Vagina (tissue), 2 donors: ENCODE data around the gene PFKL. TPM values are rescaled to one million over a fixed set of nuclear protein-coding genes. Genes with fewer than 3 reads are reported as not detected.

Experiments
- DNase-seq, 2 donors: peaks; one replicate each; pipeline ENCODE4 v3.0.0-alpha.2; 2017; ENCODE audit errors: extremely low spot score in 2 of 2
- H3K27ac ChIP-seq: fragments of 200-600 bp; sonication (generic); one replicate; pipeline ENCODE4 v1.5.1; 2019
- H3K27me3 ChIP-seq: fragments of 200-600 bp; sonication (generic); one replicate; pipeline ENCODE4 v1.5.1; 2019
- H3K36me3 ChIP-seq, 2 donors: fragments of 200-600 bp; sonication (generic); one replicate each; pipeline ENCODE4 v1.5.1; 2017 to 2019
- H3K4me1 ChIP-seq: fragments of 200-600 bp; sonication (generic); one replicate; pipeline ENCODE4 v1.5.1; 2019
- H3K4me3 ChIP-seq, 2 donors: fragments of 200-600 bp; sonication (generic); 1 replicate in 1 of 2; 2 replicates in 1 of 2; pipeline ENCODE4 v1.5.1; 2016 to 2019
- H3K9me3 ChIP-seq: fragments of 200-600 bp; sonication (generic); one replicate; pipeline ENCODE4 v1.5.1; 2019
- CTCF ChIP-seq, 3 experiments: fragments of 450-650 bp in 2 of 3; fragments of 200-600 bp in 1 of 3; sonication (generic) in 1 of 3; IDR thresholded peaks; one replicate each; pipeline ENCODE4 v1.5.1; 2017 to 2019; ENCODE audit warnings: antibody characterized with exemption in 3 of 3, mild to moderate bottlenecking in 2 of 3, moderate library complexity in 2 of 3
- POLR2A ChIP-seq, 2 donors: fragments of 450-650 bp; IDR thresholded peaks; one replicate each; pipeline ENCODE4 v1.6.1; 2017; ENCODE audit warnings: antibody characterized with exemption in 2 of 2, mild to moderate bottlenecking in 2 of 2, moderate library complexity in 2 of 2
- POLR2AphosphoS5 ChIP-seq, 2 donors: sonication (generic); formaldehyde crosslinking; IDR thresholded peaks; one replicate each; pipeline ENCODE4 v1.9.0; 2017; ENCODE audit warnings: antibody characterized with exemption in 2 of 2, mild to moderate bottlenecking in 2 of 2, low read depth in 1 of 2; ENCODE audit not compliant: insufficient read depth in 1 of 2
- intact Hi-C: fragments of 100-400 bp; cut with DNase I; formaldehyde crosslinking; loops from one replicate; pipeline ENCODE4 v1.15.1; 2023
- total RNA-seq: library from RNA; depleted of rRNA; stranded (reverse); fragments of >200 nt; gene quantifications from one replicate; pipeline ENCODE4 v1.2.3, GENCODE V29; 2016

PFKL gene
- total RNA-seq, 1 donor from 2014 or later, result 79.1 TPM

GRCh38 chr21:44333509-44334328, 33.9 kb downstream of the PFKL start:
- Histone ChIP-seq H3K4me3 (no peak overlapping the region), H3K4me1 (peaks cover 18% of the 10 kb centered on the region), H3K27ac (no peak overlapping the region), H3K27me3 (no peaks in the 10 kb centered on the region), H3K9me3 (no peaks in the 10 kb centered on the region), H3K36me3 (peaks cover 0 to 9% of the 10 kb centered on the region in 2 donors)
- TF ChIP-seq CTCF (IDR thresholded peaks at IDR 0.05), result no peak
- TF ChIP-seq POLR2A (IDR thresholded peaks at IDR 0.05), result no peak
- TF ChIP-seq POLR2AphosphoS5 (IDR thresholded peaks at IDR 0.05; ENCODE audit: insufficient read depth in 1 of 2, low read depth in 1 of 2), result no peak
- intact Hi-C loops, result loop anchor here (10.0 kb wide), 2 partner anchors 471 to 541 kb away; partner anchors contain the start of genes PTTG1IP and UBE2G2
- no peak for DNase-seq

GRCh38 chr21:44334329-44335030, 34.6 kb downstream of the PFKL start:
- H3K4me1 ChIP-seq, result peaks cover 19% of the 10 kb centered on the region
- H3K27ac ChIP-seq, result no peak overlapping the region
- no peak for DNase-seq
- no peak for TF ChIP-seq POLR2A (IDR thresholded peaks at IDR 0.05)
- TF ChIP-seq POLR2AphosphoS5 (IDR thresholded peaks at IDR 0.05; ENCODE audit: insufficient read depth in 1 of 2, low read depth in 1 of 2), result no peak
- no peak for TF ChIP-seq CTCF (IDR thresholded peaks at IDR 0.05)
- no peaks in the 10 kb centered on the region for H3K27me3 ChIP-seq
- H3K4me3 ChIP-seq, result no peak overlapping the region
- H3K36me3 ChIP-seq, result peaks cover 0 to 9% of the 10 kb centered on the region in 2 donors
- no peaks in the 10 kb centered on the region for H3K9me3 ChIP-seq
- intact Hi-C loops, result loop anchor here (10.0 kb wide), 2 partner anchors 470 to 540 kb away; partner anchors contain the start of genes PTTG1IP and UBE2G2

GRCh38 chr21:44335266-44336059, 35.6 kb downstream of the PFKL start:
- intact Hi-C loops, result loop anchor here (10.0 kb wide), 2 partner anchors 469 to 539 kb away; partner anchors contain the start of genes PTTG1IP and UBE2G2
- TF ChIP-seq POLR2AphosphoS5 (IDR thresholded peaks at IDR 0.05; ENCODE audit: insufficient read depth in 1 of 2, low read depth in 1 of 2), result no peak
- TF ChIP-seq CTCF (IDR thresholded peaks at IDR 0.05), result no peak
- no peak for TF ChIP-seq POLR2A (IDR thresholded peaks at IDR 0.05)
- Histone ChIP-seq H3K4me1 (peaks cover 29% of the 10 kb centered on the region), H3K36me3 (peaks cover 0 to 9% of the 10 kb centered on the region in 2 donors), H3K4me3 (no peak overlapping the region), H3K27me3 (no peaks in the 10 kb centered on the region), H3K27ac (no peak overlapping the region), H3K9me3 (no peaks in the 10 kb centered on the region)
- DNase-seq, result no peak

- intact Hi-C loops, result loop anchor here (10.0 kb wide), 2 partner anchors 467 to 537 kb away; partner anchors contain the start of genes PTTG1IP and UBE2G2
- H3K27ac ChIP-seq, result peak overlapping the region; percentile 90
- H3K36me3 ChIP-seq, result peaks cover 0 to 9% of the 10 kb centered on the region in 2 donors
- DNase-seq, result no peak
- no peaks in the 10 kb centered on the region for H3K27me3 ChIP-seq
- peaks cover 29% of the 10 kb centered on the region for H3K4me1 ChIP-seq
- H3K9me3 ChIP-seq, result no peaks in the 10 kb centered on the region
- H3K4me3 ChIP-seq, result no peak overlapping the region
- TF ChIP-seq POLR2A (IDR thresholded peaks at IDR 0.05) (no peak), POLR2AphosphoS5 (IDR thresholded peaks at IDR 0.05; ENCODE audit: insufficient read depth in 1 of 2, low read depth in 1 of 2) (no peak), CTCF (IDR thresholded peaks at IDR 0.05) (no peak)
These were observed 37.6 kb downstream of the PFKL start for GRCh38 chr21:44337449-44337848.
